ENCODE measurements around the gene MTA2. TPM values are rescaled to one million over a fixed set of nuclear protein-coding genes. Genes with fewer than 3 reads are reported as not detected.
"Not testable (repeated sequence)": the region's sequence is repeated elsewhere in the genome, so short reads cannot be mapped to it uniquely, and the experiment has no call there.

MTA2 gene
- polyA plus RNA-seq, 2 of the 4 experiments (the other 2 are of a cell fraction), result 21.8 to 85.0 TPM

DNA sequence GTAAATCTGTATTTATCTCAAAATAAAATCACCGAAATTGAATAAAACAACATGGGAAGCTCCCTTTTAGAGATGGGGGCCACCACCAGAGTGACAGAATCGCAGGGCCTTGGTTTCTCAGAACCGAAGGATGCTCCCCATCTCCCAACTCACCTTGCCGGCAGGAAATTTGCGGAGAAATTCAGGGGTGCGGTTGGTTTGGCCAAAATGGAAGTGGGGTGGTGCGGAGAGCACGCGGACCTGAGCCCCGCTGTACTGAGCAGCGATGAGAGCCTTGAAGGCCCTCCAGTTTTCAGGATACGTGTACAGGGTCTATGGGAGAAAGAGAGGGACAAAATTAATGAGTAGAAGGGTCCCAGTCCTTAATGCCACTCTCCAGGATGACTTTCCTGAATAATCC, 29.2 kb downstream of the MTA2 start:
- H3K27ac ChIP-seq, result peak overlapping the region; percentile 93 to 94
- H3K4me1 ChIP-seq, result peaks cover 51% of the 10 kb centered on the region

DNA sequence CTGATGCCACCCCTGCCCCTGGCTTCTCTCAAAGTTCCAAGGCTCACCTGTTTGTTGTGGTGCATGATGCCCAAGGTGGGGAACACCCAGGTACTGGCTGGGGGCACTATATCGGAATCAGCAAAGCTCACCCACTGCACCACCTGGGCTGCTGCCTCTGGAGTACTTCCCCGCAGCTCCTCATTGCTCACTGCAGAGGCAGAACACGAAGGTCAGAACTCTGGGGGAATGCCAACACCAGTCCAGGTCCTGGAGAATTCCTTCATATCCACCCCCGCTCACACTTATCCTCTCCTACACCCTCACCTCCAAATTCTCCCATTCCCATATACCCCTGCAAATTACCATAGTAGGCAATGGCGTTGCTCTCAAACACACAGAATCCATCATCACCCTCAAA, 30.2 kb downstream of the MTA2 start:
- not testable (repeated sequence) for DNase-seq (ENCODE audit: low read depth in 1 of 2, low spot score in 1 of 2); H3K9me3 ChIP-seq; H3K4me3 ChIP-seq; ATAC-seq; FAIRE-seq
- 94% methylated on average over 5 of the region's 5 CpGs for WGBS (ENCODE audit: missing lambda C conversion rate)
- ChIA-PET CTCF (interaction anchor here (0.9 to 4.8 kb wide), 3 partner anchors 11 to 147 kb away, joined by 3 to 52 read pairs (median 4); no protein-coding TSS in a partner anchor), POLR2A (interaction anchor here (1.3 kb wide), 1 partner anchor 20 kb away, joined by 4 read pairs; the partner anchor contains the start of gene TUT1)
- peaks cover 60% of the 10 kb centered on the region for H3K4me1 ChIP-seq
- peak overlapping the region in 1 of 2 experiments; percentile 7; a peak in 1 of 6 replicates for H3K27ac ChIP-seq
- peak overlapping the region; percentile 93; the same call in 2 of the 3 replicates for H3K4me2 ChIP-seq

More for the DNA sequence above, 29.2 kb downstream of the MTA2 start:
- ATAC-seq (no peak), FAIRE-seq (no peak), DNase-seq (ENCODE audit: low read depth in 1 of 2, low spot score in 1 of 2) (no peak)
- peak overlapping the region; percentile 97 for H3K4me3 ChIP-seq
- peak overlapping the region; percentile 93 for H3K4me2 ChIP-seq
- WGBS (ENCODE audit: missing lambda C conversion rate), result 73% methylated on average over 12 of the region's 12 CpGs
- TF ChIP-seq ELK1 (IDR thresholded peaks at IDR 0.05; ENCODE audit: low read depth, low read length), result no peak
- no peak for TF ChIP-seq HOXB5 (CRISPR knock-in tag; IDR thresholded peaks at IDR 0.05)
- no peak for TF ChIP-seq FOSL2 (IDR thresholded peaks at IDR 0.05)
- no peak for TF ChIP-seq FOSL2 (CRISPR knock-in tag; IDR thresholded peaks at IDR 0.05)
- TF ChIP-seq ESRRA (IDR thresholded peaks at IDR 0.05; ENCODE audit: borderline replicate concordance, low read length), result no peak
- TF ChIP-seq, protein P1, sequence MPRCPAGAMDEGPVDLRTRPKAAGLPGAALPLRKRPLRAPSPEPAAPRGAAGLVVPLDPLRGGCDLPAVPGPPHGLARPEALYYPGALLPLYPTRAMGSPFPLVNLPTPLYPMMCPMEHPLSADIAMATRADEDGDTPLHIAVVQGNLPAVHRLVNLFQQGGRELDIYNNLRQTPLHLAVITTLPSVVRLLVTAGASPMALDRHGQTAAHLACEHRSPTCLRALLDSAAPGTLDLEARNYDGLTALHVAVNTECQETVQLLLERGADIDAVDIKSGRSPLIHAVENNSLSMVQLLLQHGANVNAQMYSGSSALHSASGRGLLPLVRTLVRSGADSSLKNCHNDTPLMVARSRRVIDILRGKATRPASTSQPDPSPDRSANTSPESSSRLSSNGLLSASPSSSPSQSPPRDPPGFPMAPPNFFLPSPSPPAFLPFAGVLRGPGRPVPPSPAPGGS (IDR thresholded peaks at IDR 0.05), result no peak
- no peak for TF ChIP-seq HDAC2 (IDR thresholded peaks at IDR 0.05)
- TF ChIP-seq RNF2 (IDR thresholded peaks at IDR 0.05; ENCODE audit: borderline replicate concordance, low read depth), result no peak
- TF ChIP-seq, protein P2, sequence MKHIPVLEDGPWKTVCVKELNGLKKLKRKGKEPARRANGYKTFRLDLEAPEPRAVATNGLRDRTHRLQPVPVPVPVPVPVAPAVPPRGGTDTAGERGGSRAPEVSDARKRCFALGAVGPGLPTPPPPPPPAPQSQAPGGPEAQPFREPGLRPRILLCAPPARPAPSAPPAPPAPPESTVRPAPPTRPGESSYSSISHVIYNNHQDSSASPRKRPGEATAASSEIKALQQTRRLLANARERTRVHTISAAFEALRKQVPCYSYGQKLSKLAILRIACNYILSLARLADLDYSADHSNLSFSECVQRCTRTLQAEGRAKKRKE (CRISPR knock-in tag; IDR thresholded peaks at IDR 0.05; ENCODE audit: low read depth), result no peak
- TF ChIP-seq RAD21 (conservative IDR thresholded peaks at IDR 0.05 in 1 of 2, IDR thresholded peaks at IDR 0.05 in 1 of 2), result no peak
- no peak for TF ChIP-seq NR3C1 (IDR thresholded peaks at IDR 0.05)
- no peak for TF ChIP-seq KDM1A (IDR thresholded peaks at IDR 0.05; ENCODE audit: low read depth)
- TF ChIP-seq CHD2 (IDR thresholded peaks at IDR 0.05; ENCODE audit: low read length, partially characterized antibody), result no peak
- TF ChIP-seq EHMT2 (IDR thresholded peaks at IDR 0.05; ENCODE audit: low read depth), result no peak
- TF ChIP-seq MAFK (IDR thresholded peaks at IDR 0.05; ENCODE audit: partially characterized antibody), result no peak
- TF ChIP-seq HEYL (CRISPR knock-in tag; IDR thresholded peaks at IDR 0.05), result no peak
- no peak for TF ChIP-seq JUN (IDR thresholded peaks at IDR 0.05)
- no peak for TF ChIP-seq GATA3 (IDR thresholded peaks at IDR 0.05; ENCODE audit: borderline replicate concordance)
- TF ChIP-seq, protein P3, sequence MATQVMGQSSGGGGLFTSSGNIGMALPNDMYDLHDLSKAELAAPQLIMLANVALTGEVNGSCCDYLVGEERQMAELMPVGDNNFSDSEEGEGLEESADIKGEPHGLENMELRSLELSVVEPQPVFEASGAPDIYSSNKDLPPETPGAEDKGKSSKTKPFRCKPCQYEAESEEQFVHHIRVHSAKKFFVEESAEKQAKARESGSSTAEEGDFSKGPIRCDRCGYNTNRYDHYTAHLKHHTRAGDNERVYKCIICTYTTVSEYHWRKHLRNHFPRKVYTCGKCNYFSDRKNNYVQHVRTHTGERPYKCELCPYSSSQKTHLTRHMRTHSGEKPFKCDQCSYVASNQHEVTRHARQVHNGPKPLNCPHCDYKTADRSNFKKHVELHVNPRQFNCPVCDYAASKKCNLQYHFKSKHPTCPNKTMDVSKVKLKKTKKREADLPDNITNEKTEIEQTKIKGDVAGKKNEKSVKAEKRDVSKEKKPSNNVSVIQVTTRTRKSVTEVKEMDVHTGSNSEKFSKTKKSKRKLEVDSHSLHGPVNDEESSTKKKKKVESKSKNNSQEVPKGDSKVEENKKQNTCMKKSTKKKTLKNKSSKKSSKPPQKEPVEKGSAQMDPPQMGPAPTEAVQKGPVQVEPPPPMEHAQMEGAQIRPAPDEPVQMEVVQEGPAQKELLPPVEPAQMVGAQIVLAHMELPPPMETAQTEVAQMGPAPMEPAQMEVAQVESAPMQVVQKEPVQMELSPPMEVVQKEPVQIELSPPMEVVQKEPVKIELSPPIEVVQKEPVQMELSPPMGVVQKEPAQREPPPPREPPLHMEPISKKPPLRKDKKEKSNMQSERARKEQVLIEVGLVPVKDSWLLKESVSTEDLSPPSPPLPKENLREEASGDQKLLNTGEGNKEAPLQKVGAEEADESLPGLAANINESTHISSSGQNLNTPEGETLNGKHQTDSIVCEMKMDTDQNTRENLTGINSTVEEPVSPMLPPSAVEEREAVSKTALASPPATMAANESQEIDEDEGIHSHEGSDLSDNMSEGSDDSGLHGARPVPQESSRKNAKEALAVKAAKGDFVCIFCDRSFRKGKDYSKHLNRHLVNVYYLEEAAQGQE (IDR thresholded peaks at IDR 0.05), result no peak
- no peak for TF ChIP-seq POLR2AphosphoS2 (conservative IDR thresholded peaks at IDR 0.05; ENCODE audit: low read length)
- TF ChIP-seq TP53 (CRISPR knock-in tag; IDR thresholded peaks at IDR 0.05), result no peak
- ChIA-PET CTCF (interaction anchor here (0.9 to 4.8 kb wide), 9 partner anchors 8 to 177 kb away, joined by 3 to 52 read pairs (median 5); partner anchors contain the start of gene TUT1), POLR2A (no interaction called here)
- H3K9me3 ChIP-seq, result no peaks in the 10 kb centered on the region

DNA sequence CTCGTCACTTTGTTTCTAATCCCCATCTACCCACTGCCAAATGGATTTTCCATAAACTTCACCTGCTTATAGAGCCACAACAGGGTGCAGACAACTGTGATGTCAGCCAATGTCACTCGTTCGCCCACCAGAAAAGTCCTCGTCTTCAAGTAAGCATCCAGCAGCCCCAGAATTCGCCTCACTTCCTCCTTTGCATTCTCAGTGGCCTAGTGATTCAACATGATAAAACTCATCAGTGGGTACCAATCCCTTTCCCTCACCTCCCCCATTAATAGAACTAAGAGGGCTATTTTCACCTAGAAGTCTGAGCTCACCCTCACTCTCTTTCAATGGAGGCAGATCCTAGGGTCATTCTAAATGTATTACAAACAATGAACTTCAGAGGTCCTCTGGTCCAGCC, 30.8 kb downstream of the MTA2 start:
- H3K9me3 ChIP-seq; H3K27ac ChIP-seq; DNase-seq (ENCODE audit: low read depth in 1 of 2, low spot score in 1 of 2); ATAC-seq; FAIRE-seq; H3K4me3 ChIP-seq: not testable (repeated sequence)
- H3K4me1 ChIP-seq, result peaks cover 66% of the 10 kb centered on the region
- peak overlapping the region; percentile 93; the same call in 1 of the 3 replicates for H3K4me2 ChIP-seq
- WGBS (ENCODE audit: missing lambda C conversion rate), result 98% methylated on average over 5 of the region's 5 CpGs
- ChIA-PET CTCF (interaction anchor here (0.9 to 4.8 kb wide), 8 partner anchors 10 to 176 kb away, joined by 3 to 52 read pairs (median 6); partner anchors contain the start of gene TUT1), POLR2A (interaction anchor here (1.3 kb wide), 1 partner anchor 20 kb away, joined by 4 read pairs; the partner anchor contains the start of gene TUT1)
